Activated CD4-positive, alpha-beta T cell treated with anti-CD3 and anti-CD28 coated beads for 1 hour (primary cell): ENCODE measurements around the gene MBNL3.

Experiments used
- DNase-seq: peaks from one replicate; pipeline ENCODE4 v3.0.0-alpha.2; 2020

The MBNL3 gene

DNA sequence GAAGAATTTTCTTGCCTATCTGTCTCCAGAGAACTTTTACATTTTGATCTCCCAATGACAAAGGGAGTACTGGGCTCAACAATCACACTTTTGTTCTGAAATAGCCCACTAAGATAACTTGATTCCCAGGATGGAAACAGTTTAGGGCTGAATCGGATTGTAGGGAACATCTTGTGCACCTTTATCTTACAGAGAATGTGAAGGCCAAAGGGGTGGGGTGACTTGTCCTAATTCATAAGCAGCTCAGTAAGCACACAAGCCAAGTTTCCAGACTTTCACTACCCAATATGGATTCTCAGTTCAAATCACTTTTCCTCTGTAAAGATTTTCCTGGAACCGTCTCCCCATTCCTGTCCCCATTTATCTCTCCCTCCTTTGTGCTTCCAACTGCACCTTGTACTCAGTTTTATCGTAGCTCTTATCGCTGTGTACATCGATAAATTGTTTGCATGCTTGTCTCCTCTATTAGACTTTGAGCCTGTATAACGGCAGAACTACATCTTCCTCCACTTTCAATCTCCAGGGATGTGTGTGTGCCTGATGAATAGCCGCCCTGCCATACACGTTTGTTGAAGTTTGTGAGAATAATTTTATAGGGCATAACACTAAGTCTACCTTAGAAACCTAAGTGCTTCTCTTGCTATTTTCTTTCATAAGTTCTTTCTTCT is 77.4 kb downstream of the MBNL3 start:
- DNase-seq, result no peak

DNA sequence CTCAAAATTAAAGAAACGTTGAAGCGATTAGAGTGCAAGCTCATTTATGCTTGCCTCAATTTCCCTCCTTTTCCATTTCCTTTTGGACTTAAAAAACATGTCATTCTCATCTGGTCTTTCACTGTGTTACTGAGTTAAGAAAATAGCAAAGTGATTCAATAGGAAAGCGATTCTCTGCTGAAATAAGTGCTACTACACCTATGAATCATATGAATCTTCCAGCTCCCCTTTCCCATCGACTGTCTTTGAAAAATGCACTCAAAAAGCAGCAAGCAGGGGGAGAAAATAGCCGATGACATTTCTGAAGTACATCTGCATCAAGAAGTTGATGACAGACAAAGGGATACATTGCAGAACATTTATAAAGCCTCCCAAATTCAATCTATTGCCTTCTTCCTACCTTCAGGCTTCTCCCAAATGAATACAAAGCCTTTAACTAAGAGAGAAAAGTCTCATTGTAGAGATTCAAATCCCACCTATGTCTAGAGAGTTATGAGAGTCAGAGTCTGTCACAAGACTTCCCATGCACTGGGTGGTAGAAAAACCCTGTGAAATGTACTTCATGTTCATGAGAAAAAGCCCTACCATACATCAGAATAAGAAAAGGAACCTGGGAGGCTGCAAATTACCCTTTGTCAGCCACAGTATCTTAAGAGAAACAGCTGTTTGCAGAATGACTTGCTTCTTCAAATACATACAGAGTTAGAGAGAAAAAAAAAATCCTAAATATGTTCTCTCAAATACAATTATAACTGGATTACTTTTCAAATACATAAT is 78.9 kb downstream of the MBNL3 start:
- no peak for DNase-seq

DNA sequence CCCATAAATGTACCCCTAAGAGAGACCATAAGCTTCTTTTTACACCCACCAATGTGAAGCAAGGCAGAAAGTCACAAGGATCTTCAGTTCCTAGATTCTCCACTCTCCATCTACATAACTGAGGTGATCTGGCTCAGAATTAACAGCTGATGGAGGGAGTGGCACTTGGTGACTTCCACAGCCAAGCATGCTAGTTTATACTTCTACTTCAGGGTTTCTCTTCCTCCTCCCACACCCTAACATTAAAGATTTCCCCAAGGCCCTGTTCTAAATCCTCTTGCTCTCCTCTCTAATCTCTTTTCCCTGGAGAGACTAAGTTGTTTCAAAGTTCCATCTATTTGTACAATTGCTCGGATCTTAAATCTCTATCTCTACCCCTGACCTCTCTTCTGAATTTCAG is 81.1 kb downstream of the MBNL3 start:
- no peak for DNase-seq

DNA sequence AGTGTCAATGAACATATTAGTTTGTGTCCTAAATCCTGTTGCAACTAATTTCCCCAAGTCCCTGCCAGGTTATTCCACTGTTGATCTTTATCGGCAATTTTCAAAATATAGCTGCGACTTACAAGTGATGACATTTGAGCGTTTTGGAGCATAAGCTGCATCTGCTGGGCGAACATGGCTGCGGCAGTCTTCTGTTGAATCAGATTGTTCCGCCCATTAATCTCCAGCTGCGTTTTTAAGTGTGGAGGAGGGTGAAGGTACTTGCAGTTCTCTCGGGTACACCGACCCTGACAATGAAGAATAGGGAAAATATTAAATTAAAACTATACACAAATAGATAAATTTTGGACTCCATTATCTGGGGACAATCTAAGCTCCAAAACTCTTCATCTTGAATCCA is 82.7 kb downstream of the MBNL3 start:
- DNase-seq, result no peak

DNA sequence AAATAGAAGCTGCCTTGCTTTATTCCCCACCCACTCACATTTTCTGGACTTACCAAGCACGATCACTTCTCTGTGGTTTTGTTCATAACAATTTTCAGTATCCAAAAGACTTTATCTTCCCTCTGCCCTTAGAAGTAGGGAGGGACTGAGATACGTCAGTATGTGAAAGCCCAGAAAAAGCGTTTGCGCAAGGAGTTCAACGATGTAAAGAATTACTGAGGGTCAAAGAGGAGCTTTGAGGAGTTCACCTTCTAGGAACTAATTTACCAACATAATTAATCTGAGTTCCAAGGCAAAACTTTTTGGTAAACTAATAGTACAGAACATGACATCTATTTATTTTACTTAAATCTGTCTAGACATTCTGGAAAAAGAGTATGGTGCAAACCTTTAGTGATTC is 84.6 kb downstream of the MBNL3 start:
- no peak for DNase-seq

DNA sequence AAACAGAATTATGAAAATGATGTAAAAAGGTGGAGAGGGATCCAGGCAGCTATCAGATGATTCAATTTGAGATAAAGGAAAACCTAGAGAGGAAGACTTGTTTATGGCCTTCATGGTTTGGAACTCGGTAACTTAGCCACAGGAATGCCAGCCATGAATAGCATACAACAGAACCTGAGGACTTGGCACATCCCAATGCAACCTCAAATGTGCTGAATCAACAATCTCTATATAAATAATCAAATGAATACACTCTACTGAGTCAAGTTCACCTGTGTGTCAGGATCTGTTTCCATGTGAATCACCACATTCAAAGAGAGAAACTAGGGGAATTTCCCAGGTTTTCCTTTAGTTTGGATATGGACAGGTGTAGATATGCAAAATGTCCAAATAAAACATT is 86.9 kb downstream of the MBNL3 start:
- DNase-seq, result no peak

DNA sequence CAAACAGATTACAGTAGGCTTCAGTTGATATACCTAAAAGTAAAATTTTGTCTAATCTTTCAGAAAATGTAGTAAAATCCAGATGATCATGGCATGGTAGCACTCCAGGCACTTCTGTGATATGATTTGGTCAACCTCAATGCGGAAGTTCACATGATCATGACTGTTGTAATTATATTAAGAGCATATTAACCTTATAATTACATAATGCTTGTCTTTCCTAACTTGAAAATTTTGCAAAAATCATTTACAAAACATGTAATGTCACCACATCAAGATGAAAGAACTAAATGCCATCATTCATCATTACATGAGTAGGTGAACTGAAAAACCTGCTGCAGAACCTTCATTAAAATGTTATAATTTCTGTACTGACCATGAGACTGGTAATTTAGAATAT is 88.1 kb downstream of the MBNL3 start:
- DNase-seq, result no peak

DNA sequence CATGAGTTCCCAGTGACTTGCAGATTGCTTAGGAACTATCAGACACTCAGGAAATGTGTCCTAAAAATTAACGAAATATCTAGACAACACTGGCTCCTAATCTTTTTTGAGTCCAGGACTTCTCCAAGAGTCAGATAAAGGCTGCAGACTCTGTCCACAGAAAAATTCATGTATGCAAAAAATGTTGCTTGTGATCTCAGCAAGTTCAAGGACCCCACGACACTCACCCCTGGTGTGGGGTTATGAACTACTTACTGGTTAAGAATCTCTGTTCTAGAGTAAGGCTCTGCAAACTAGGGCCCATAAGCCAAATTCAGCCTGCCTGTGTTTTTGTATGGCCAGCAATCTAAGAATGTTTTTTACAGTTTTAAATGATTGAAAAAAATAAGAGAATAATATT is 93.2 kb downstream of the MBNL3 start:
- no peak for DNase-seq

DNA sequence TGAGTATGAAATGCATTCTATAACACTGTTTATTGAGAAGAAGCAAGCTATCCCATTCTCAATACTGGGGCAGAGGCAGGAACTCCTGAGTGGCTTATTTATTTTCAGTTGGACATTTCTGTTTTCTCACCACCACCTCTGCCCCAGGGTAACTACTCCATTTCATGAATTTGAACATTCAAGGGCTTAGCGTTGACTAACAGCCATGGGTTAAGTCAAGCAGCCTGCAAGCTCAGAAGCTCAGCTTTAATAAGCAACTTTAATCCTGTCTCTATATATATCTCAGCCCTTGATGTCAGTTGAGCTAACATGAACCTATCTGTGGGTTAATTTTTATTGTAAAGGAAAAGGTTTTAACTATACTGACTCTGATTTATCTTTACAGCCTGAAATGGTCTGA is 93.8 kb downstream of the MBNL3 start:
- DNase-seq, result no peak

DNA sequence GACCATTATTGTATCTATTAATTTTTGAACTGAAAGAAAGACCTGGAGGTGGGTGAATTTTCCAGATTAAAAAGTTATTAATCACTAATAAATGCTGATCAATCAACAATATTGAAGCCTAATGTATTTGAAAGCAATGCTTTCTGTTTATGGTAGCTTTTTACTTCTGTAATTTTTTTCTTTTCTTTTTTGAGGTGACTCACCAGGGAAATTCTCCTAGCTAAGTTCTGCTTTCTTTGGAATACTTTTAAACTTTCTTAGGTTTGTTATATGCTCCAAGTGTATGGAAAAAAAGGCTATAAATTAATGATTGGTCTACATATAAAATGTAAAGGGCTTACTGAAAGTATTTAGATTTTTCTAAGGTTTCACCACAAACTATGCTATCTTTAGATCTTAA is 94.2 kb downstream of the MBNL3 start:
- no peak for DNase-seq

DNA sequence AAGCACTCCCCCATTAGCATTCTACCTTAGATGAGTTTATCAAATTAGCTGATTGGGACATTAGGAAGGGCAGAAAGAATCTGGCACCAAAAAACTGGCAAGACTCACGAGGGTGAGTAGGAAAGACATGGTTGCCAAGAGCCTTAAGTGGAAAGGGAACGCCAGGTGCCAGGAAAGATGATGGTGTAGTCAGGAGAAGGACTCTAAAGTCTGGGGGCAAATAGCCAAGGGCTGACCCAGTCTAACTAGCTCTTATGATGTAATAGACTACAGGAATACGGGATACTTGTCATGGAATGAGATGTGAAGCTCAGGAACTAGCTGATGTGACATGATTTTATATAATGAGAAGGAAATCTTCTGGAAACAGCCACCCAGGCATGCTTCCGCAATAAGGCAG is 94.8 kb downstream of the MBNL3 start:
- no peak for DNase-seq

DNA sequence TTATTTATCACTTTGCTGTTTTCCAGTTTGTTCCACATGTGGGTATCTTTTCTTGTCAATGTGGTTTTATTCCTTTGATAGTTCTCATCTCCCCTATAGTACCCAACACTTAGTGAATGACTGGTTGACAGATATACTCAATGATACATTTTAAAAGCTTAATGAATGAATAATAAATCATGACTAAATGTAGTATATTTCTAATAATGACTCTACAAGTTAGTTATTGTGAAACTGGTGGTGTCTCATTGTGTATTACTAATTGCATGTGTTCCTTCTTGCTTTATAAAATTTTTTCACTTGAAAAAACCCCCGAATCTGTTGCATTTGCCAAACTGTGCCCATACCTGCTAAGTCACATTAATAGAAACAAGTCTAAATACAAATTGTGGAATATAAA is 95.4 kb downstream of the MBNL3 start:
- DNase-seq, result no peak

DNA sequence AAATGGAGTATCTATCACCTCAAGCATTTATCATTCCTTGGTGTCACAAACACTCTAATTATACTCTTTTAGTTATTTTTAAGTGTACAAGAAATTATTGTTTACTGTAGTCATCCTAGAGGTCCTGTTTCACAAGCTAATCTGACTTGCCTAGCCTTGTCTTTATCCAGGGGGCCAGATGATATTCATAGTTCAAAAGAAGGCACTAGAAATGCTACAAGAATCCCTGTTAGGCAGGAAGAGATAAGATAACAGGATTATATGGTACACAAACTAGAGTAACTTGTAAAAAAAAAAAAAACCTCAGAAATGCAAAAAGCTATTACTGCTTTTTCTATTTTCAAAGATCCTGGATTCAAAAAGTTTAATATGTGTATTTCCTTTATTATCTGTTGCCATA is 95.8 kb downstream of the MBNL3 start:
- DNase-seq, result no peak

DNA sequence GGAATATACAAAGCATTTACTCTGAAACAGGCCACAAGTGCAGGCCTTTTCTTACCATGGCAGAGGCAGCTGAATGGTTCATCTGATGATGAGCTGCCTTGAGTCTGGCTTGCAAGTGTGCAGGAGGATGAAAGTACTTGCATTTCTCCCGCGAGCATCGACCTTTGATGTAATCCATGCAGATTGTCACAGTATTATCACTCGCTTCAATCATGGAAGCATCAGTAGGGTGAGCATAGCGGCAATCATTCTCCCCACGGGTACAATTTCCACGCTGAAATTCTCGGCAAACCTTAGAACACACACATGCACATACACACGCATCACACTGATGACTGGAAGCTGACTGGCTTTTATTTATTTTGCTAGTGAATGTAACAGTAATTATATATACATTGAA is 98.0 kb downstream of the MBNL3 start:
- no peak for DNase-seq

DNA sequence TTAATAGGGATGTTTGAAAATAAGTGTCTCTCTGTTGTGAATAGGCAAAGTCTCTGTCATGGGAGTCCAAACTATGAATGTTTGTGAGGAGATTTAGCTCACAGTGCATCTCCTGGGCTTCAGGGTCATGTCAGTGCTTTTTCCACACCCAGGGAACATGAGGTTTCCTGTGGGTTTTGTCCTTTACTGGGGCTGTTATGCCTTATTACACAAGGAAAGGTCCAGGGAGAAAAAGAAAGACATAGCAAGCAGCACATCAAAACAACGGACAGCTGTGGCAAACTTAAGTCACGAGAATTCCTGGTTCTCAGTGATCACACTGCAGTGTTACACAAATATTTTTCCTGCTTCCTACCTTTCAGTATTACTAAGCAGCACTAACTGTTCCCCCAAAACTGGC is 99.4 kb downstream of the MBNL3 start:
- no peak for DNase-seq

DNA sequence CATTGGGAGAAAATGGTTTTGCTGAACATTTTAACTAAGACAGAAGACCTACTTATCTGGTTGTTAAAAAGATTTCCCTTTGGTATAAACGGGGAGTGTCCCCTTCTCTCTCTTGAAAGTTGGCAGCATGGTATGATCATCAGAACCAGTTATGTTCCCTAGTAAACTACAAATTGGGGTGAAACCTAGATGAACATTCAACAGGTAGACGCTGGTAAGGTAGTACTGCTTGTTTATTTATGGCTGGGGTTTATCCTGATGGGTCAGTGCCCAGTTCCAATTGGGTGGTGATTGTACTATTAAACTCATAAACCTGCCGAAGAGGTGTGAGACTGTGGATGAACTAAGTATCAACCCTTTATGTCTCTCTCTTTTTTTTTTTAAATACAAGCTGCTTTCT is 100.5 kb downstream of the MBNL3 start:
- DNase-seq, result no peak

DNA sequence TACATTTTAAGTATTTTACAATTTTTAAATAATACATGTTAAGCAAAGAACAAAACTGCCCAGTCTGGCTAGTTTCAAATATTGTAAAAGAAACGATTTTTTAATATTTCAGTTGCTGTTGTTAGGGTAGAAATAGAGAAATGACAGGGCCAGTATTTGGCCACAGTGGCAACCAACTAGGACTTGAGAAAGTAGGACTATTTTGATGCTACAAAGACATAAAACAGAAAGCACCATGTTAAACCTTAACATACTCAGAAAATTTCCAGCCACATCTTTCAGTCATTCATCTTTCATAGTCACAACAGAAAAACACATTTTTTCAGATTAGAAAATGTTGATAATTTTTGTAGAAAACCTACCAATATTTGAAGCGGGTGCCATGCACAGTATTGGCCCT is 104.5 kb downstream of the MBNL3 start:
- no peak for DNase-seq

DNA sequence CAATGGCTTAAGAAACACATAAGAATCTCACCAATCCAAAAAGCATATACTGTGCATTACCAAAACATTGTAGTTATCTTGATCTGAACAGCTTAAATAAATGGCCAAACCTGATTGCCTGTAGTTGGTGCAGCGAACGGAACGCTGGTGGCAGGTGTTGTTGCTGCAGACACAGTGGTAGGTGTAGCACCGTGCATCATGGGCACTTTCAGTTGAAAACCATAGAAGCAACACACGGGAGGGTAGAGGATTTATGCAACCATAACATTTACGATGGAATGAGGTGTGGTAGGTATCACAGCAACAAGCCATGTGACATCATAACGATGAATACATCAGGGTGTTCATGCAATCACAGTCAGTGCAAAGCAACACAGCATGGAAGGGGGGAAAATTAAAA is 106.8 kb downstream of the MBNL3 start:
- no peak for DNase-seq

DNA sequence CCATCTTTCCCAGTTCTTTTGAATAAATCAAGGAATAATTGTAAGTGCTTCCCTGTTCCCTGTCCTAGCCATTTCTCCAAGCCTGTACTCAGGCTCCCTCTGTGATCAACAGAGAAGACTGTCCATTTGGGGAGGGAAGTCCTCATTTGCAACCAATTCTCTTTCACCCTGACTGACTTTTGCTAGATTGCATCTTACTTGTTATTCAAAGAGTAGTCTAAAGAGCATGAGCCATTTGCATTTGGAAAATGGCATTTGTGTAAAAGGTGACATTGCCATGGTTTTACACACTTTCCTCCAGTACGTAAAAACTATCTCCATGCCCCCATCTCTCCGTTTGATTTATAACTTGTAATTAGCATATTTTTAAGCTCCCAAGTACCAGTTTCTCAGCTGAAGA is 110.6 kb downstream of the MBNL3 start:
- no peak for DNase-seq

DNA sequence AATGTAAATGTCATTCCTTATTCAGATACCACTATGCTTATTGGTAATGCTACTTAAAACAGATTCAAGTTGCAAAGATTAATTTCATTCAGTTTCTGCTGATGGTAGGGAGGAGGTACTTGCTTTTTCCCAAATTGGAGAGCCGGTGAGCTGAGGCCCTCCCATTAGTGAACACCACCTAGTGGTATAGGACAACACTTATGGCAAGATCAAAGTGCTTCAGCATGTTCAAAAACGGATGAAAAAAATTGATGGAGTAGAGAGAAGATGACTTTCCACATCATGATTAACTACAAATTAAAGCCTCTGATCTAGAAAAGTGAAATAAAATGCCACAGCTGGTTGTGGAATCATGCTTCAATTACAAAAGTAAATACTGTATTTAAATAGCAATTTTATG is 112.9 kb downstream of the MBNL3 start:
- DNase-seq, result no peak

DNA sequence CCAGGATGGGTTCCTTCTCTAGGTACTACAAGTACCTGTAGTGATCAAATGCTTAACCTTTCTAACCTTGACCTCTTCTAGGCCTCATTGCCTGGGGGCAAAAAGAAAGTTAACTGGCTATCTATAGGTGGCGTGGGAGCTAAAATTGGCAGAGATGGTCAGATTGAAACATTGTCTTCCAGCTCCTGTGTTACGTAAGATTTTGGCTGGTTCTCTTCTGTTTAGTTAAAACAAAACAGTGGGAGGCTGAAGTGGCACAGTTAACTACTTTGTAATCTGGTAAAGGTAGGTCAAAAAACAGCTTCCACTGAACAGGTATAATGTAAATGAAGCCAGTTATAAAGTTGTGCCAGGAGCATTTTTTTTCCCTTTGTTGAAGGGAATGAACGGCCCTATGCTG is 115.2 kb downstream of the MBNL3 start:
- no peak for DNase-seq

DNA sequence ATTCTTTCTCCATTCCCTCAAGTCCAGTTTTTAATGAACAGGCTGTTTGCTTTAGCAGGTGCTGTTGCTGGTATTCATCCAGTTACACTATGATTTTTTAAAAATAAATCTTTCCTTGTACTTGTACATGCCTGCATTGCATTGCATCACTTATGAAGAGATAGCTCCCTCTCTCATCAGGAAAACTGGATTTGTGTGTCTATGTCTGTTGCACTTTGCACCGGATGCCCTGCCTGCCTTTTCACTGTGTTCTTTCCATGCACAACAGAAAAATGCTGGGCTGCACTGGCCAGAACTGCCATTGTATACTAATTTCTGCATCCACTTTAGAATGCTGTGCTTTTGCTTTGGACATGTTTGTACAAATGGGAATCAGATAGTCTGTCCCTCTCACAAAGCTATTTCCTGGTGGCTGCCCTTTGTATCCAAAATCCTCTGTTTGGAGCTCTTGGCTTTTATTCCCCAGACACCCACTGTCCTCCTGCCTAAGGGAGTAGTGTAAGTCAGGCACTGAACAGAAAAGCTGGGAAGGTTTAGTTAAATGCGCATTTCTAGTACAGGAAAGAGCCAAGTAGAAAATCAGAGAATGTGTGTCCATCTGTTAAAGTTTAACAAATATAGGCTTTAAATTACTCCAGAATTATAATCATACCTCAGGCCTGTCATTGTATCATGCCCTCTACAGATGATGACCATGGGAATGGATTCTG is 119.1 kb downstream of the MBNL3 start:
- DNase-seq, result no peak

DNA sequence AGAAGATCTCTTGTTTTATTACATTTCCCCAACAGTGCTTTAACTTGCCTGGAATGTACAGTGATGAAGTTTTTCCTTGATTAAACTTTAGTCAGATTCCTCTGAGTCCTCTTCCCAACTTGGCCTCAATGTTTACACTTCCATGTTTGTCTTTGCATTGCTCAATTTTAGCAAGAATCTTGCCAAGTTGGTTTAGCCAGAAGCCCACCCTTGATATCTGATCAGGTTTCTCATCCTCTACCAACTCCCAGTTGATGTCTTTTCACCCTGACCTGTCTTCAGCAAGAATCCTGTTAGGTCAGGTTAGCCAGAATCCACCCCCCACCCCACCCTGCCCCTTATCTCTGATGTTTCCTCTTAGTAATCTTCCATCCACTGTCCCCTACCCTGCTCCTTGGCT is 120.9 kb downstream of the MBNL3 start:
- DNase-seq, result no peak

DNA sequence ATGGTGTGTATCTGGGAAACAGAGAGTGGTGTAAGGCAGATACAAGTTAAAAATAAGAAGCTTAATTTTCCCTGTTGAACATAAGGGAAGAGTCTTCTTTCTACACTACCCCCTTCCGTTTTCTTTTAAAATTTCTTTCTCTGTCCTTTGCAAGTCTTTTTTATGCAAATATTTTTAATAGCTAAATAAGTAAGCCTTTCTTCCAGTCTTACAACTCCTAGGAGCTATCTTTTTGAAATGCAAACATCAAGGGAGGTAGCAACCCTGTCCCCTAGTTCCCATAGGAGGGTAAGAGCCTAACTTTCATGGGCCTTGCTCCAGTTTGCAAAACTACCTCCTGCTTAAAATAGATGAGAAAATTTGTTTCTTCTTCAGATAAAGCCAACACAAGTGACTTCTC is 121.5 kb downstream of the MBNL3 start:
- no peak for DNase-seq
